BJ (cell line): Measurements from ENCODE around the gene HELZ2. TPM values are rescaled to one million over a fixed set of nuclear protein-coding genes. Genes with fewer than 3 reads are reported as not detected.

ENCODE experiments used
- CTCF ChIA-PET: fragments of 350-600 bp; formaldehyde crosslinking; extraction: SDS; loops from one replicate; lab custom pipeline; 2021; ENCODE audit warnings: antibody characterized with exemption, inconsistent platforms; lab: Yijun Ruan, JAX
- POLR2A ChIA-PET: fragments of 300-600 bp; sonication (Branson Sonifier 250); formaldehyde crosslinking; extraction: SDS; loops from one replicate; lab custom pipeline; 2021; ENCODE audit warnings: antibody characterized with exemption; lab: Charles Lee
- DNase-seq: peaks from one replicate; pipeline ENCODE4 v3.0.0-alpha.2; 2011; ENCODE audit warnings: low read depth
- H3K27me3 ChIP-seq: 2 replicates; pipeline ENCODE4 v1.6.0; 2011; ENCODE audit warnings: low read length; ENCODE audit not compliant: control insufficient read depth, insufficient read depth
- H3K36me3 ChIP-seq: 2 replicates; pipeline ENCODE4 v1.5.1; 2011; ENCODE audit warnings: low read length; ENCODE audit not compliant: control insufficient read depth, insufficient read depth
- H3K4me3 ChIP-seq: 2 replicates; pipeline ENCODE4 v1.5.1; 2011; ENCODE audit warnings: low read depth, mild to moderate bottlenecking, control low read depth, low read length
- polyA plus RNA-seq: library from polyadenylated mRNA; depleted of rRNA; stranded (reverse); fragments of >200 nt; gene quantifications from 2 replicates; pipeline ENCODE4 v1.2.3, GENCODE V29; 2011
- TF ChIP-seq, protein P1 (sequence below): IDR thresholded peaks from 2 replicates; pipeline ENCODE4 v1.5.1; 2011; ENCODE audit warnings: low read depth, mild to moderate bottlenecking, control low read depth, inconsistent platforms, low read length, moderate library complexity; ENCODE audit not compliant: insufficient read depth

The HELZ2 gene
- polyA plus RNA-seq, 1 experiment: 7.9 TPM

- H3K36me3 ChIP-seq: no peaks in the 10 kb centered on the region
- no peak for DNase-seq
- TF ChIP-seq, protein P1, sequence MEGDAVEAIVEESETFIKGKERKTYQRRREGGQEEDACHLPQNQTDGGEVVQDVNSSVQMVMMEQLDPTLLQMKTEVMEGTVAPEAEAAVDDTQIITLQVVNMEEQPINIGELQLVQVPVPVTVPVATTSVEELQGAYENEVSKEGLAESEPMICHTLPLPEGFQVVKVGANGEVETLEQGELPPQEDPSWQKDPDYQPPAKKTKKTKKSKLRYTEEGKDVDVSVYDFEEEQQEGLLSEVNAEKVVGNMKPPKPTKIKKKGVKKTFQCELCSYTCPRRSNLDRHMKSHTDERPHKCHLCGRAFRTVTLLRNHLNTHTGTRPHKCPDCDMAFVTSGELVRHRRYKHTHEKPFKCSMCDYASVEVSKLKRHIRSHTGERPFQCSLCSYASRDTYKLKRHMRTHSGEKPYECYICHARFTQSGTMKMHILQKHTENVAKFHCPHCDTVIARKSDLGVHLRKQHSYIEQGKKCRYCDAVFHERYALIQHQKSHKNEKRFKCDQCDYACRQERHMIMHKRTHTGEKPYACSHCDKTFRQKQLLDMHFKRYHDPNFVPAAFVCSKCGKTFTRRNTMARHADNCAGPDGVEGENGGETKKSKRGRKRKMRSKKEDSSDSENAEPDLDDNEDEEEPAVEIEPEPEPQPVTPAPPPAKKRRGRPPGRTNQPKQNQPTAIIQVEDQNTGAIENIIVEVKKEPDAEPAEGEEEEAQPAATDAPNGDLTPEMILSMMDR: no peak
- POLR2A ChIA-PET: no interaction called here
- CTCF ChIA-PET: interaction anchor here (1.8 kb wide), 1 partner anchor 440 kb away, joined by 9 read pairs; no protein-coding TSS in a partner anchor
- H3K27me3 ChIP-seq: peaks cover 2% of the 10 kb centered on the region; the same call in 1 of the 2 replicates
- no peak overlapping the region for H3K4me3 ChIP-seq
These were observed 40.1 kb downstream of the HELZ2 start for GRCh38 chr20:63533871-63534393.

DNA sequence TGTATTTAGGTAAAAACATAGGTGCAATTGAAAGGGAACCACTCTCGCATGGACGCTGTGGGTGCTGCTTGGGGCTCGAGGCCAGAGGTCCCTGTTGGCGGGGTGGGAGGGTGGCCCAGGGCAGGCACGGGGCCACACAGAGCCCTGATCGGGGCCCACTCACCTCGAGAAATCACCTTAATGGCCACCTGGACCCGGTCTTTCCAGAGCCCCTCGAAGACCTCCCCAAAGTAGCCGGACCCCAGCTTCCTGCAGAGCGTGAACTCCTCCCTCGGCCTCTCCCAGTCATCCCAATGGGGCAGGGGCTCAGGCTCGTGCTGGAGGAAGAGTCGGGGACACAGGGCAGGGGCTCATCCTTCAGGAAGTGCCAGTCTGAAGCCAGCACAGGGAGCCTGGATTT lies 40.7 kb downstream of the HELZ2 start:
- peaks cover 2% of the 10 kb centered on the region; the same call in 1 of the 2 replicates for H3K27me3 ChIP-seq
- CTCF ChIA-PET: interaction anchor here (0.7 kb wide), 1 partner anchor 12 kb away, joined by 4 read pairs; the partner anchor contains the start of gene PPDPF
- DNase-seq: no peak
- POLR2A ChIA-PET: no interaction called here
- TF ChIP-seq, protein P1: no peak
- H3K36me3 ChIP-seq: no peaks in the 10 kb centered on the region
- no peak overlapping the region for H3K4me3 ChIP-seq

GRCh38 chr20:63532449-63532971 lies 41.5 kb downstream of the HELZ2 start:
- ChIA-PET POLR2A (no interaction called here), CTCF (no interaction called here)
- peaks cover 2% of the 10 kb centered on the region; the same call in 1 of the 2 replicates for H3K27me3 ChIP-seq
- no peak for DNase-seq
- H3K4me3 ChIP-seq: no peak overlapping the region
- TF ChIP-seq, protein P1: no peak
- no peaks in the 10 kb centered on the region for H3K36me3 ChIP-seq

- no peak for DNase-seq
- ChIA-PET CTCF (no interaction called here), POLR2A (no interaction called here)
- H3K36me3 ChIP-seq: no peaks in the 10 kb centered on the region
- TF ChIP-seq, protein P1: no peak
- H3K27me3 ChIP-seq: peaks cover 2% of the 10 kb centered on the region; the same call in 1 of the 2 replicates
- H3K4me3 ChIP-seq: no peak overlapping the region
These were observed 42.2 kb downstream of the HELZ2 start for GRCh38 chr20:63531686-63532448.

DNA sequence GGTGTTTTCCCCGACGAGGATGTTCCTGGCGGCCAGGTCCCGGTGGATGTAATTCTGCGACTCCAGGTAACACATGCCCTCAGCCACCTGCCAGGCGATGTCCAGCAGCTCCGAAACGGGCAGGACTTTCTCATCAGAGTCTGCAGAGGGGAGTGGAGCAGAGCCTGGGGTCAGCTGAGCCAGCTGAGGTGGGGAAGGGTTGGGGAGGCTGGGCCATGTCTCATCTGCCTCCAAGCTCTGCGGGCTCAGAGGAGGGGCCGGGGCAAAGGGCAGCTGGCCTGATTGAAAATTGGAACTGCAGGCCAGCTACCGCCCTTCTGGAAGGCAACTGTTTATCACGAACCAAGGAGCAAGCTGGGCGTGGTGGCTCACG lies 43.3 kb downstream of the HELZ2 start:
- ChIA-PET CTCF (interaction anchor here (1.0 kb wide), 1 partner anchor 9 kb away, joined by 4 read pairs; no protein-coding TSS in a partner anchor), POLR2A (no interaction called here)

More for the DNA sequence above, 43.3 kb downstream of the HELZ2 start:
- DNase-seq: no peak
- H3K27me3 ChIP-seq: peaks cover 2% of the 10 kb centered on the region; the same call in 1 of the 2 replicates
- TF ChIP-seq, protein P1: no peak
- no peaks in the 10 kb centered on the region for H3K36me3 ChIP-seq
- no peak overlapping the region for H3K4me3 ChIP-seq
